HG02759 (cell line): ENCODE data around the gene PROCR.
"Not testable (repeated sequence)": the region's sequence is repeated elsewhere in the genome, so short reads cannot be mapped to it uniquely, and the experiment has no call there.

Experiments used
- ATAC-seq: cut with Tn5 transposase; IDR thresholded peaks from one replicate; pipeline ENCODE4 v1.9.1; 2021; ENCODE audit warnings: mild to moderate bottlenecking, moderate library complexity; ENCODE audit not compliant: unreplicated experiment

Gene PROCR

GRCh38 chr20:35164531-35164930 lies 7.3 kb upstream of the PROCR start:
- not testable (repeated sequence) for ATAC-seq

- ATAC-seq = no peak
Observed at GRCh38 chr20:35165221-35166185, 6.4 kb upstream of the PROCR start.

GRCh38 chr20:35166242-35166830 lies 5.5 kb upstream of the PROCR start:
- ATAC-seq = no peak

- no peak for ATAC-seq
Observed at GRCh38 chr20:35167787-35168186, 4.1 kb upstream of the PROCR start.

GRCh38 chr20:35168701-35169409 lies 3.0 kb upstream of the PROCR start:
- ATAC-seq = not testable (repeated sequence)

- no peak for ATAC-seq
Observed at GRCh38 chr20:35171438-35171752, 477 bp upstream of the PROCR start.

- no peak for ATAC-seq
Observed at GRCh38 chr20:35172434-35172806, 548 bp downstream of the PROCR start.

- ATAC-seq = no peak
Observed at GRCh38 chr20:35173576-35174192, 1.8 kb downstream of the PROCR start.

GRCh38 chr20:35174458-35175216 lies 2.8 kb downstream of the PROCR start:
- no peak for ATAC-seq

- no peak for ATAC-seq
Observed at GRCh38 chr20:35176132-35176531, 4.3 kb downstream of the PROCR start.

- ATAC-seq = no peak
Observed at GRCh38 chr20:35179292-35180212, 7.7 kb downstream of the PROCR start.

GRCh38 chr20:35180266-35180665 lies 8.4 kb downstream of the PROCR start:
- ATAC-seq = no peak

GRCh38 chr20:35181731-35182130 lies 9.9 kb downstream of the PROCR start:
- no peak for ATAC-seq

GRCh38 chr20:35186691-35187289 lies 14.9 kb downstream of the PROCR start:
- ATAC-seq = not testable (repeated sequence)

- ATAC-seq = no peak
Observed at GRCh38 chr20:35187584-35188190, 15.8 kb downstream of the PROCR start.

GRCh38 chr20:35189223-35189622 lies 17.4 kb downstream of the PROCR start:
- not testable (repeated sequence) for ATAC-seq

- ATAC-seq = no peak
Observed at GRCh38 chr20:35190556-35190955, 18.7 kb downstream of the PROCR start.

GRCh38 chr20:35191419-35192117 lies 19.7 kb downstream of the PROCR start:
- ATAC-seq = no peak
